CD14-positive monocyte (primary cell): Measurements from ENCODE around the gene ASH1L. TPM values are rescaled to one million over a fixed set of nuclear protein-coding genes. Genes with fewer than 3 reads are reported as not detected.

Source experiments
- DNase-seq, 3 donors: peaks; one replicate each; pipeline ENCODE4 v3.0.0-alpha.2; 2011 to 2022
- H2AFZ ChIP-seq: 2 replicates; pipeline ENCODE4 v1.6.0; 2012; ENCODE audit warnings: mild to moderate bottlenecking, low read depth, low read length, inconsistent platforms; ENCODE audit not compliant: insufficient read depth, poor library complexity, severe bottlenecking
- H3K27ac ChIP-seq, 2 donors: 1 replicate in 1 of 2; 2 replicates in 1 of 2; pipeline ENCODE4 v1.5.1; 2012 to 2013; ENCODE audit warnings: low read length in 2 of 2, control low read depth in 1 of 2, inconsistent platforms in 1 of 2, low read depth in 1 of 2, mild to moderate bottlenecking in 1 of 2
- H3K27me3 ChIP-seq, 2 donors: one replicate each; pipeline versions ENCODE4 v1.6.0 to v1.6.1; 2011 to 2013; ENCODE audit warnings: low read length in 2 of 2; ENCODE audit not compliant: control insufficient read depth in 2 of 2, insufficient read depth in 2 of 2
- H3K36me3 ChIP-seq, 2 donors: replicated peaks in 1 of 2; 1 replicate in 1 of 2; 2 replicates in 1 of 2; pipeline versions ENCODE4 v1.5.1 to v1.6.1; 2012 to 2013; ENCODE audit warnings: low read length in 2 of 2, control low read depth in 1 of 2, inconsistent platforms in 1 of 2, mild to moderate bottlenecking in 1 of 2; ENCODE audit not compliant: insufficient read depth in 2 of 2, control insufficient read depth in 1 of 2
- H3K4me1 ChIP-seq, 2 donors: 1 replicate in 1 of 2; 2 replicates in 1 of 2; pipeline versions ENCODE4 v1.5.1 to v1.6.1; 2012 to 2013; ENCODE audit warnings: low read length in 2 of 2, control low read depth in 1 of 2, inconsistent platforms in 1 of 2, mild to moderate bottlenecking in 1 of 2, moderate library complexity in 1 of 2; ENCODE audit not compliant: insufficient read depth in 2 of 2, control insufficient read depth in 1 of 2
- H3K4me2 ChIP-seq: replicated peaks from 2 replicates; pipeline ENCODE3; 2012; ENCODE audit warnings: low read length, moderate library complexity, mild to moderate bottlenecking; ENCODE audit not compliant: poor library complexity, severe bottlenecking; ENCODE audit errors: extremely low read depth
- H3K4me3 ChIP-seq, 3 experiments: fragments of 200-600 bp in 1 of 3; sonication (generic) in 1 of 3; replicated peaks in 1 of 3; 1 replicate in 2 of 3; 2 replicates in 1 of 3; pipeline ENCODE4 v1.5.1; 2011 to 2013; ENCODE audit warnings: low read length in 3 of 3, mild to moderate bottlenecking in 3 of 3, control low read depth in 2 of 3, low read depth in 2 of 3, inconsistent platforms in 1 of 3, moderate library complexity in 1 of 3
- H3K79me2 ChIP-seq: 2 replicates; pipeline ENCODE4 v1.6.0; 2012; ENCODE audit warnings: mild to moderate bottlenecking, control low read depth, inconsistent platforms, low read length, moderate library complexity; ENCODE audit not compliant: insufficient read depth
- H3K9ac ChIP-seq: 2 replicates; pipeline ENCODE4 v1.6.0; 2017; ENCODE audit warnings: low read length, mild to moderate bottlenecking; ENCODE audit not compliant: insufficient read depth, poor library complexity, severe bottlenecking
- H3K9me3 ChIP-seq, 2 donors: replicated peaks in 1 of 2; 1 replicate in 1 of 2; 2 replicates in 1 of 2; pipeline versions ENCODE4 v1.5.1 to v1.6.1; 2012 to 2013; ENCODE audit warnings: low read length in 2 of 2, control low read depth in 1 of 2; ENCODE audit not compliant: control insufficient read depth in 1 of 2, insufficient read depth in 1 of 2
- H4K20me1 ChIP-seq: 2 replicates; pipeline ENCODE4 v1.6.0; 2012; ENCODE audit warnings: mild to moderate bottlenecking, low read length, control low read depth, moderate library complexity; ENCODE audit not compliant: insufficient read depth
- H3K27ac Mint-ChIP-seq, 7 donors: one replicate each; pipeline ENCODE4 v1.8.0; 2020; ENCODE audit warnings: mild to moderate bottlenecking in 7 of 7, mixed read lengths in 7 of 7, moderate library complexity in 6 of 7, inconsistent platforms in 2 of 7
- H3K27me3 Mint-ChIP-seq, 3 donors: one replicate each; pipeline ENCODE4 v1.8.0; 2021 to 2022; ENCODE audit warnings: low read depth in 3 of 3, mild to moderate bottlenecking in 3 of 3, mixed read lengths in 3 of 3, moderate library complexity in 3 of 3, inconsistent platforms in 1 of 3
- H3K36me3 Mint-ChIP-seq, 2 donors: one replicate each; pipeline ENCODE4 v1.8.0; 2020; ENCODE audit warnings: mixed read lengths in 2 of 2, inconsistent platforms in 1 of 2, mild to moderate bottlenecking in 1 of 2
- H3K4me1 Mint-ChIP-seq: one replicate; pipeline ENCODE4 v1.8.0; 2020; ENCODE audit warnings: mild to moderate bottlenecking, mixed read lengths
- H3K4me3 Mint-ChIP-seq, 2 donors: one replicate each; pipeline ENCODE4 v1.8.0; 2020; ENCODE audit warnings: mild to moderate bottlenecking in 2 of 2, mixed read lengths in 2 of 2, moderate library complexity in 1 of 2
- H3K9me3 Mint-ChIP-seq, 7 donors: one replicate each; pipeline ENCODE4 v1.8.0; 2020 to 2022; ENCODE audit warnings: mixed read lengths in 7 of 7, mild to moderate bottlenecking in 6 of 7, moderate library complexity in 6 of 7, inconsistent platforms in 2 of 7
- whole genome bisulfite sequencing: methylation state at CpG from one replicate; pipeline ENCODE4 v1.1.5; 2013; ENCODE audit warnings: missing lambda C conversion rate; ENCODE audit not compliant: insufficient coverage; 5-methylcytosine and 5-hydroxymethylcytosine counted together
- intact Hi-C, 2 donors: fragments of 100-400 bp; cut with micrococcal nuclease; formaldehyde crosslinking; loops; one replicate each; pipeline versions ENCODE4 v1.15.0 to v1.15.1; 2023
- polyA plus RNA-seq, 3 donors: library from polyadenylated mRNA; depleted of rRNA in 1 of 3; unstranded in 2 of 3; stranded (reverse) in 1 of 3; fragments of 300-500 nt in 2 of 3; fragments of >200 nt in 1 of 3; fragmentation: Illumina TruSeq in 2 of 3; gene quantifications; 1 replicate in 2 of 3; 2 replicates in 1 of 3; pipeline ENCODE4 v1.2.3, GENCODE V29; 2012 to 2021
- TF ChIP-seq, protein P1 (sequence below): fragments of 200-600 bp; IDR thresholded peaks from one replicate; pipeline ENCODE4 v1.8.0; 2022; ENCODE audit warnings: antibody characterized with exemption, mild to moderate bottlenecking

The ASH1L gene
- polyA plus RNA-seq, 3 donors, result 2.7 to 21.5 (median 5.6) TPM

DNA sequence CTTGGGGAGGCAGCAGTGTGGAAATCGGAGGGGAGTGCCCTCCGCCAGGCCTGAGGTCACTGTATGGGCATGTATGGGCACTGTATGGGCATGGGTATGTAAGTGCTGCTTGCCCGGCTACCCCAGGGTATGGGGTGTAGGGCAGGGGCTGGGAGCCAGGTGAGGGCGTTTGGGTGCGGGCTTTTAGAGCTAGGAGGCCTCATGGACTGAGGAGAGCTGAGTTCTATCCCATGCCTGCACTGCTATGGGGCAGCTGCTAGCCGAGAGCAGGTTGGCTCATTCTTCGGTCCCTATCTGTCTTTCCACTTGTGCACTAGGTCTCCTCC lies 266.7 kb downstream of the ASH1L start:
- Histone ChIP-seq H3K4me1 (peaks cover 6 to 9% of the 10 kb centered on the region in 2 donors), H3K9ac (no peak overlapping the region), H4K20me1 (no peaks in the 10 kb centered on the region), H3K9me3 (no peaks in the 10 kb centered on the region), H3K4me3 (no peak overlapping the region), H3K27me3 (peaks cover 17 to 44% of the 10 kb centered on the region in 2 donors), H3K36me3 (no peaks in the 10 kb centered on the region), H3K79me2 (no peaks in the 10 kb centered on the region), H3K4me2 (no peak overlapping the region), H2AFZ (no peak overlapping the region), H3K27ac (no peak overlapping the region)
- Mint-ChIP-seq H3K36me3 (peaks cover 0 to 5% of the 10 kb centered on the region in 2 donors), H3K4me1 (peaks cover 10% of the 10 kb centered on the region), H3K27me3 (peaks cover 43 to 68% (median 56%) of the 10 kb centered on the region in 3 donors), H3K4me3 (peak overlapping the region in 1 of 2 donors; percentile 54), H3K9me3 (peaks cover 0 to 5% (median 3%) of the 10 kb centered on the region in 7 donors), H3K27ac (no peak overlapping the region)
- TF ChIP-seq, protein P1, sequence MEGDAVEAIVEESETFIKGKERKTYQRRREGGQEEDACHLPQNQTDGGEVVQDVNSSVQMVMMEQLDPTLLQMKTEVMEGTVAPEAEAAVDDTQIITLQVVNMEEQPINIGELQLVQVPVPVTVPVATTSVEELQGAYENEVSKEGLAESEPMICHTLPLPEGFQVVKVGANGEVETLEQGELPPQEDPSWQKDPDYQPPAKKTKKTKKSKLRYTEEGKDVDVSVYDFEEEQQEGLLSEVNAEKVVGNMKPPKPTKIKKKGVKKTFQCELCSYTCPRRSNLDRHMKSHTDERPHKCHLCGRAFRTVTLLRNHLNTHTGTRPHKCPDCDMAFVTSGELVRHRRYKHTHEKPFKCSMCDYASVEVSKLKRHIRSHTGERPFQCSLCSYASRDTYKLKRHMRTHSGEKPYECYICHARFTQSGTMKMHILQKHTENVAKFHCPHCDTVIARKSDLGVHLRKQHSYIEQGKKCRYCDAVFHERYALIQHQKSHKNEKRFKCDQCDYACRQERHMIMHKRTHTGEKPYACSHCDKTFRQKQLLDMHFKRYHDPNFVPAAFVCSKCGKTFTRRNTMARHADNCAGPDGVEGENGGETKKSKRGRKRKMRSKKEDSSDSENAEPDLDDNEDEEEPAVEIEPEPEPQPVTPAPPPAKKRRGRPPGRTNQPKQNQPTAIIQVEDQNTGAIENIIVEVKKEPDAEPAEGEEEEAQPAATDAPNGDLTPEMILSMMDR, result no peak
- no peak for DNase-seq
- intact Hi-C loops, result no loop called here
- WGBS, result 100% methylated on average over 5 of the region's 7 CpGs

DNA sequence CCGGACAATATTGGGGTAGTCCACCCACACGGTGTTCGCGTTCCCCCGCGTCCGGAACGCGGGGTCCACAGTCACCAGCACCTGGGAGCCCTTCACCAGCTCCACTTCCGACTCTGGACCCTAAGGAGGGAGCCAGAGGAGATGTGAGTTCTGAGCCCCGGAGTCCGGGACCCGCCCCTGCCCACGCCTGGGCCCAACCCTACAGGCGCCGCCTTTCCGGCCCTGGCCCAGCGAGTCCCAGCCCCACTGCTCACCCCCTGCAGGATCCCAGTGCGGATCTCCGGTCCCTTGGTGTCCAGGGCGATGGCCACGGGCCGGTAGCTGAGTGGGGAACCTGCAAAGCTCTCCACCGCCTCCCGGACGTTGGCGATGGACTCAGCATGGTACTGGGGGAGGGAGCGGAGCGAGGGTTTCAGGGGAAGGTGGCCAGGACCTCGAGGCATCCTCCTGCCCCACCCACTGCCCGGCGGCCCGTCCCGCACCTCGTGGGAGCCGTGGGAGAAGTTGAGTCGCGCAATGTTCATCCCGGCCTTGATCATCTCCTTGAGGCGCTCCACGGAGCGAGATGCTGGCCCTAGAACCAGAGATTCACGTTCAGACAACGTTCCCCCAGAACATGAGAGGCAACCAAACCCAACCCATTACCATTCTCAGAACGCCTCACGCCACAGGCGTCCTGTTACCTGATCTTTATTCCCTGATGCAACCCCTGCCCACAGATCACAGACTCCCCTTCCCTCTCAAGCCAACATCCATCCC lies 267.2 kb downstream of the ASH1L start:
- Mint-ChIP-seq H3K4me3 (peak overlapping the region in 1 of 2 donors; percentile 73), H3K27ac (no peak overlapping the region), H3K4me1 (peaks cover 10% of the 10 kb centered on the region), H3K36me3 (peaks cover 0 to 5% of the 10 kb centered on the region in 2 donors), H3K9me3 (peaks cover 0 to 5% (median 3%) of the 10 kb centered on the region in 7 donors), H3K27me3 (peaks cover 43 to 68% (median 56%) of the 10 kb centered on the region in 3 donors)
- Histone ChIP-seq H3K9ac (no peak overlapping the region), H3K79me2 (no peaks in the 10 kb centered on the region), H3K27me3 (peaks cover 17 to 44% of the 10 kb centered on the region in 2 donors), H3K9me3 (no peaks in the 10 kb centered on the region), H4K20me1 (no peaks in the 10 kb centered on the region), H3K4me3 (no peak overlapping the region), H2AFZ (peak overlapping the region; percentile 35), H3K36me3 (no peaks in the 10 kb centered on the region), H3K4me2 (no peak overlapping the region), H3K27ac (no peak overlapping the region), H3K4me1 (peaks cover 6 to 9% of the 10 kb centered on the region in 2 donors)
- TF ChIP-seq, protein P1, result no peak
- 20% methylated on average over 45 of the region's 47 CpGs for whole genome bisulfite sequencing
- intact Hi-C loops, result no loop called here
- no peak for DNase-seq
